IMR-90 (cell line): ENCODE results near the gene PPP3CA.

Source experiments
- BHLHE40 ChIP-seq: fragments of 150-350 bp; IDR thresholded peaks from 2 replicates; pipeline ENCODE4 v1.6.1; 2016; ENCODE audit warnings: mild to moderate bottlenecking, low read depth, low read length
- CEBPB ChIP-seq: IDR thresholded peaks from 2 replicates; pipeline ENCODE4 v1.6.1; 2012; ENCODE audit warnings: low read depth, low read length, improper control_type of control experiment
- CHD1 ChIP-seq: IDR thresholded peaks from 2 replicates; pipeline ENCODE4 v1.6.1; 2012; ENCODE audit warnings: low read depth, low read length, improper control_type of control experiment
- FOS ChIP-seq: fragments of 150-350 bp; IDR thresholded peaks from 2 replicates; pipeline ENCODE4 v1.6.1; 2016; ENCODE audit warnings: low read depth, low read length
- MAFK ChIP-seq: IDR thresholded peaks from 2 replicates; pipeline ENCODE4 v1.6.1; 2012; ENCODE audit warnings: low read depth, low read length, improper control_type of control experiment
- MXI1 ChIP-seq: IDR thresholded peaks from 2 replicates; pipeline ENCODE4 v1.6.1; 2012; ENCODE audit warnings: low read depth, mild to moderate bottlenecking, low read length, moderate library complexity, borderline replicate concordance
- POLR2A ChIP-seq: IDR thresholded peaks from 2 replicates; pipeline ENCODE4 v1.6.1; 2012; ENCODE audit warnings: mild to moderate bottlenecking, low read depth, low read length
- RAD21 ChIP-seq: IDR thresholded peaks from 2 replicates; pipeline ENCODE4 v1.6.1; 2012; ENCODE audit warnings: low read length, improper control_type of control experiment
- RCOR1 ChIP-seq: IDR thresholded peaks from 2 replicates; pipeline ENCODE4 v1.6.1; 2012; ENCODE audit warnings: mild to moderate bottlenecking, low read length, improper control_type of control experiment; ENCODE audit not compliant: insufficient replicate concordance
- RFX5 ChIP-seq: IDR thresholded peaks from 2 replicates; pipeline ENCODE4 v1.8.0; 2012; ENCODE audit warnings: low read depth, mild to moderate bottlenecking, low read length, moderate library complexity
- SMC3 ChIP-seq: fragments of 150-350 bp; IDR thresholded peaks from 2 replicates; pipeline ENCODE4 v1.6.1; 2016; ENCODE audit warnings: low read depth, mild to moderate bottlenecking, antibody characterized with exemption, low read length, moderate library complexity
- TF ChIP-seq, protein P1 (sequence below): conservative IDR thresholded peaks from 2 replicates; pipeline ENCODE4 v1.5.1; 2012; ENCODE audit warnings: mild to moderate bottlenecking, low read depth, low read length, improper control_type of control experiment
- TF ChIP-seq, protein P2 (sequence below): fragments of 150-350 bp; IDR thresholded peaks from 2 replicates; pipeline ENCODE4 v1.6.1; 2017; ENCODE audit warnings: mild to moderate bottlenecking, antibody characterized with exemption, low read length, low read depth
- TF ChIP-seq, protein P3 (sequence below): fragments of 150-350 bp; IDR thresholded peaks from 2 replicates; pipeline ENCODE4 v1.6.1; 2016; ENCODE audit warnings: low read depth, mild to moderate bottlenecking, low read length, moderate library complexity, borderline replicate concordance

DNA sequence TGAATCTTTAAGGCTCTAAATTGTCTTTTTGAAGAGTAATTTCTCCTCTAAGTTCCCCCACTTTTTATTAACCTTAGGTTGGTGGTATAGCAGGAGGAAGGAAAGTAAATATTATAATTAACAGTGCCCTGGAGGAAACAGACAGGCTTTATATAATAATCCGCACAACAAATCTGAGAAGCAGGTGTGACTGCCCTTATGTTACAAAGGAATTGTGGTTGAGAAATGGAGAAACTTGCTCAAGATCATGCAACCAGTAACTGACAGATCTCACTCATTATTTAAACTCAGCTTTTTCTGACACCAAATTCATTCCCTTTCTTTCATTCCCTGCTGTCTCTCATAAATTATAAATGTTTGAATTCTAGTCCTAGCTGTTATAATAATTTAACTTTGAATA is 282.0 kb downstream of the PPP3CA start:
- TF ChIP-seq, protein P1, sequence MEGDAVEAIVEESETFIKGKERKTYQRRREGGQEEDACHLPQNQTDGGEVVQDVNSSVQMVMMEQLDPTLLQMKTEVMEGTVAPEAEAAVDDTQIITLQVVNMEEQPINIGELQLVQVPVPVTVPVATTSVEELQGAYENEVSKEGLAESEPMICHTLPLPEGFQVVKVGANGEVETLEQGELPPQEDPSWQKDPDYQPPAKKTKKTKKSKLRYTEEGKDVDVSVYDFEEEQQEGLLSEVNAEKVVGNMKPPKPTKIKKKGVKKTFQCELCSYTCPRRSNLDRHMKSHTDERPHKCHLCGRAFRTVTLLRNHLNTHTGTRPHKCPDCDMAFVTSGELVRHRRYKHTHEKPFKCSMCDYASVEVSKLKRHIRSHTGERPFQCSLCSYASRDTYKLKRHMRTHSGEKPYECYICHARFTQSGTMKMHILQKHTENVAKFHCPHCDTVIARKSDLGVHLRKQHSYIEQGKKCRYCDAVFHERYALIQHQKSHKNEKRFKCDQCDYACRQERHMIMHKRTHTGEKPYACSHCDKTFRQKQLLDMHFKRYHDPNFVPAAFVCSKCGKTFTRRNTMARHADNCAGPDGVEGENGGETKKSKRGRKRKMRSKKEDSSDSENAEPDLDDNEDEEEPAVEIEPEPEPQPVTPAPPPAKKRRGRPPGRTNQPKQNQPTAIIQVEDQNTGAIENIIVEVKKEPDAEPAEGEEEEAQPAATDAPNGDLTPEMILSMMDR: no peak
- TF ChIP-seq RFX5 (no peak), SMC3 (no peak), BHLHE40 (no peak), POLR2A (no peak), CEBPB (no peak), MXI1 (no peak), RAD21 (no peak), FOS (no peak), MAFK (no peak), RCOR1 (no peak), CHD1 (no peak)
- TF ChIP-seq, protein P2, sequence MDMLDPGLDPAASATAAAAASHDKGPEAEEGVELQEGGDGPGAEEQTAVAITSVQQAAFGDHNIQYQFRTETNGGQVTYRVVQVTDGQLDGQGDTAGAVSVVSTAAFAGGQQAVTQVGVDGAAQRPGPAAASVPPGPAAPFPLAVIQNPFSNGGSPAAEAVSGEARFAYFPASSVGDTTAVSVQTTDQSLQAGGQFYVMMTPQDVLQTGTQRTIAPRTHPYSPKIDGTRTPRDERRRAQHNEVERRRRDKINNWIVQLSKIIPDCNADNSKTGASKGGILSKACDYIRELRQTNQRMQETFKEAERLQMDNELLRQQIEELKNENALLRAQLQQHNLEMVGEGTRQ: no peak
- TF ChIP-seq, protein P3, sequence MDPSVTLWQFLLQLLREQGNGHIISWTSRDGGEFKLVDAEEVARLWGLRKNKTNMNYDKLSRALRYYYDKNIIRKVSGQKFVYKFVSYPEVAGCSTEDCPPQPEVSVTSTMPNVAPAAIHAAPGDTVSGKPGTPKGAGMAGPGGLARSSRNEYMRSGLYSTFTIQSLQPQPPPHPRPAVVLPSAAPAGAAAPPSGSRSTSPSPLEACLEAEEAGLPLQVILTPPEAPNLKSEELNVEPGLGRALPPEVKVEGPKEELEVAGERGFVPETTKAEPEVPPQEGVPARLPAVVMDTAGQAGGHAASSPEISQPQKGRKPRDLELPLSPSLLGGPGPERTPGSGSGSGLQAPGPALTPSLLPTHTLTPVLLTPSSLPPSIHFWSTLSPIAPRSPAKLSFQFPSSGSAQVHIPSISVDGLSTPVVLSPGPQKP: no peak
